NT2/D1 (cell line): ENCODE results near the gene CSRP1.

Experiments
- DNase-seq: peaks from one replicate; pipeline ENCODE4 v3.0.0-alpha.2; 2011; ENCODE audit warnings: low read depth, low spot score
- H3K27me3 ChIP-seq: 2 replicates; pipeline ENCODE4 v1.6.0; 2011; ENCODE audit warnings: mild to moderate bottlenecking; ENCODE audit not compliant: insufficient read length, insufficient read depth
- H3K36me3 ChIP-seq: 2 replicates; pipeline ENCODE4 v1.6.1; 2011; ENCODE audit warnings: mild to moderate bottlenecking, low read length, mixed read lengths; ENCODE audit not compliant: insufficient read depth, insufficient read length
- H3K4me1 ChIP-seq: 2 replicates; pipeline ENCODE4 v1.5.1; 2011; ENCODE audit not compliant: insufficient read depth, insufficient read length
- H3K4me3 ChIP-seq: 2 replicates; pipeline ENCODE4 v1.5.1; 2011; ENCODE audit warnings: low read depth; ENCODE audit not compliant: insufficient read length
- H3K9ac ChIP-seq: 2 replicates; pipeline ENCODE4 v1.6.0; 2011; ENCODE audit warnings: low read depth; ENCODE audit not compliant: insufficient read length
- H3K9me3 ChIP-seq: 2 replicates; pipeline ENCODE4 v1.5.1; 2011; ENCODE audit warnings: mild to moderate bottlenecking, low read length; ENCODE audit not compliant: insufficient read depth
- SUZ12 ChIP-seq: IDR thresholded peaks from 2 replicates; pipeline ENCODE4 v1.6.1; 2011; ENCODE audit not compliant: insufficient read length, insufficient read depth; ENCODE audit errors: extremely low read depth
- YY1 ChIP-seq: IDR thresholded peaks from 2 replicates; pipeline ENCODE4 v1.6.1; 2011; ENCODE audit not compliant: insufficient read length, insufficient read depth
- ZNF274 ChIP-seq: IDR thresholded peaks from 2 replicates; pipeline ENCODE4 v1.6.1; 2011; ENCODE audit warnings: mild to moderate bottlenecking, low read depth, low read length

The CSRP1 gene

DNA sequence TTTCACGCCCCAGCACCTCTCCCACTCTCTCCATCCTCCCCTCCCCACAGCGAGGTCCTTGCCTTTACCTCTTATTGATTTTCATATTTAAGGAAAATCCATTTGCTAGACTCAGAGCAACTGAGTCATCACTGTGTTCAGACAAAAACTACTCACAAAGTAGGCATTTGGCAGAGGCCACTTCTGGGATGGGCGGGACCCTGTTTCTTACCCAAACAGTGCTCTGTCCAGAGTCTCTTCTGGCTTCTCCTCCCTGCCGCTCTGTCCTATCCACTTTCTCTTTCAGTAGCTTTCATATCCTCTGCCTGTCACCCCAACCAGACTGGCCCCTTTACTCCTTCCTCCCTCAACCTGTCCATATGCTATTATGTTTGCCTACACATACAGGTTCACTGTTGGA, 29.6 kb upstream of the CSRP1 start:
- H3K27me3 ChIP-seq = peaks cover 60% of the 10 kb centered on the region
- no peak overlapping the region for H3K9ac ChIP-seq
- no peak for TF ChIP-seq YY1
- peaks cover 13% of the 10 kb centered on the region for H3K4me1 ChIP-seq
- no peak overlapping the region for H3K4me3 ChIP-seq
- no peaks in the 10 kb centered on the region for H3K36me3 ChIP-seq
- no peaks in the 10 kb centered on the region for H3K9me3 ChIP-seq
- no peak for DNase-seq

DNA sequence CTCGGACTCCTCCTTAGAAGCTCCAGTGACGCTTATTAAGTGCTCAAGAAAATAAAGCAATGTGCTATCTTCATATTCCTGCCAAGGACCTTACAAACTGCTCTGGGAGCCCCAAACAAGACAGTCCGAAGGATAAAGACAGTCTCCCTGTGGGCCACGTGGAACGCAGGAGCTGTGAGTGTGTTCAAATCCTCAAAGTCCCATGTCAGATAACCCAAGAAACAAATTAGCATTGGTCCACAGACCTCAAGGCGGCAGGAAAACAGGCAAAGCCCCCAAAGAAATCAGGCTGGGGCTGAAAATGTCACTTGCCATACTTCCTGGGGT, 29.0 kb upstream of the CSRP1 start:
- H3K27me3 ChIP-seq = peaks cover 53% of the 10 kb centered on the region
- TF ChIP-seq SUZ12 (no peak), ZNF274 (no peak), YY1 (no peak)
- DNase-seq = no peak
- no peaks in the 10 kb centered on the region for H3K36me3 ChIP-seq
- no peak overlapping the region for H3K9ac ChIP-seq
- H3K4me3 ChIP-seq = no peak overlapping the region
- no peaks in the 10 kb centered on the region for H3K9me3 ChIP-seq
- peaks cover 20% of the 10 kb centered on the region for H3K4me1 ChIP-seq

DNA sequence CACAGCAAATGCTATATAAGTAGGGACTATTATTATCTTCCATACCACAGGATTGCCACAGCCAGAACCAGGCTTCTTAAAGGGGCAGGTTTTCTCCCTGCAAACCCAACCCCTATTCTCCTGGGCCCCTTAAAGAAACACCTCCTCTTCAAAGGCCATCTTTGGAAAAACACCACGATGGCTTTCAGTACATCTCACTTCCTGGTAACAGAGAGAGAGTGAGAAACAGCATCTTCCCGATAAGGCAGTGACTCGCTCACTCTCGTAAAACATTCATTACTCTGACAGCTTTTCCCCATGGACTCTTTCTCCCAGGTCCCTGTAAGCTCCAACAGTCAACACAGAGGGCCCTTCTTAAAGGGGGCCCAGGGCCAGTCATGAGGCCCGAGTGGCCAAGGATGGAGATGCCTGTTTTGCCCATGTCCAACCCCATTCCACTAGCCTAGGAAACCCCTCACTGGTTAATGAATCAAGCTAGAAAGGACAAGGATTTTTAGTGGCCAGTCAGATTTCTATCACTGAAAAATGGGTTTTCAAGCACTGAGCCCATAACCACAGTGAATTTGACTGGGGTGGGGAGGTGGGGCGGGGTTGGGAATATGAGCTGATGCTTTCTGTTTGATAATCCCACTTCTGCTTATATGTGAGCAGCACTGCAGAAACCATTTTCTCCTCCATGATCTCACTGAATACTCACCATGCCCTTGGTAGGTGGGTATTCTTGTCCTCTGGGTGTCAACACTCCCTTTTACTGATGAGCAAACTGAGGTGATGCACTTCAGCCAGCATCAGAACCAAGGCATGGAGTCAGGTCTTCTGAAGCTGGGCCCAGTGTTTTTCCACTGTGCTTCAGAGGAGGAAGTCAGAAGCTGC, 28.4 kb upstream of the CSRP1 start:
- Histone ChIP-seq H3K4me1 (peaks cover 21% of the 10 kb centered on the region), H3K27me3 (peaks cover 47% of the 10 kb centered on the region), H3K9me3 (no peaks in the 10 kb centered on the region), H3K4me3 (no peak overlapping the region), H3K36me3 (no peaks in the 10 kb centered on the region), H3K9ac (no peak overlapping the region)
- DNase-seq = no peak
- TF ChIP-seq SUZ12 = no peak
- no peak for TF ChIP-seq ZNF274
- no peak for TF ChIP-seq YY1

DNA sequence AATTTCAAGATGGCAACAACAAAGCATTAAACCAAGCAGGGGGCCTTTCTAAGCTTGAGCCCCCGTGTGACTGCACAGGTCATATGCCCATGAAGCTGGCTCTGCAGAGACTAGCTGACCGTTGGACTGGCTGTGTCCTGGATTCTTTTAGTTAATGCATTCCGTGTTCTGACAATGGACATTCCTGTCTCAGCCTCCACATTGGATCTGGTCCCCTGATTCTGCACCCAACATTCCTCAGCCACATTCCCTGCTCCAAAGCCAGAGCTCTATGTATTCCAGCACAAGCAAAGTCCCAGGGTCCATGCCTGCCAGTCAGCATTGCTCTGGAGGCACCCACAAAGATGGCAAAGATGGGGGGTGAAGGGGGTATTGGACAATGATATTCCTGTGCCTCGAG, 26.9 kb upstream of the CSRP1 start:
- Histone ChIP-seq H3K9me3 (no peaks in the 10 kb centered on the region), H3K36me3 (no peaks in the 10 kb centered on the region), H3K4me3 (no peak overlapping the region), H3K9ac (no peak overlapping the region), H3K27me3 (peaks cover 32% of the 10 kb centered on the region), H3K4me1 (peaks cover 21% of the 10 kb centered on the region)
- no peak for TF ChIP-seq YY1
- no peak for TF ChIP-seq SUZ12
- TF ChIP-seq ZNF274 = no peak
- DNase-seq = no peak

DNA sequence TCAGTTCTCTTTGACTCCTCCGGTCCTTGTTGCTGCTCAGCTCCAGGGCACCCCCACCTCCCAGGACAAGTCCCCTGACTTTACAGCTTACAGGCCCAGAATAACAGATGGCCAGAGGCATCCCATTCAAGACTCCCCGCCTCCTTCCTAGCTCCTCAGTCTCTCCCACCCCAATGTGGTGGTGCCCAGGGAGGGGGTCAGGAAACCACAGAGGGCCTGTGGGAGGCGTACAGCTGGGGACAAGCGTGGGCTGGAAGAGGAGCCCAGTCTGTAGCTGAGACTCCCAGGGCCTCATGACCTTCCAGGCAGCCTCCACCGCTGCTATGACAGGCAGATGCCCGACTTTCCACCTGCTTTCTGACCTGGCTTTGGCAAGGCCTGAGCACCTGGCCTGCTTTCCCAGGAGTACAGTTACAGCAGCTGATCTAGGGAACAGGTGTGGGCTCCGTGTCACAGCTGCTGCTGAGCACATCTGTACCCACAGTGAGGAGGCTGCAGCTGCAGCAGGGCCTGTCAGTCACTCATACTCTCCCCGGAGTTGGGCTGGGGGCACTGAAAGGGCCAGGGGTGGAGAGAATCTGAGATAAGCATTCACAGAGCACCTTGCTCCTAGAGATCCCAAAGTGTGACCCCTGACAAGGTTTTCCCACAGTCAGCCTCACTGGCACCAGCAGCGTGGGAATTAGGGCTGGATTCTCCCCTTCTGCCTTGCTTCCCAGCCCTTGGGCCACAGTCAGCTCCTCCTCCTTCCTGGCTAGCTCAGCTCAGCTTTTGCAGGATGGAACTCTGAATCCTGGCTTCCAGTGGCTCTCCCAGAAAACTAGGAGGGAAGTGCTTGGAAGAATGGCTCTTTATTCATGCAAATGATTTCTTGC, 24.9 kb upstream of the CSRP1 start:
- TF ChIP-seq ZNF274 (no peak), YY1 (no peak)
- Histone ChIP-seq H3K9me3 (no peaks in the 10 kb centered on the region), H3K4me1 (peaks cover 16% of the 10 kb centered on the region), H3K27me3 (peaks cover 12% of the 10 kb centered on the region), H3K9ac (peak overlapping the region; percentile 51), H3K4me3 (no peak overlapping the region), H3K36me3 (no peaks in the 10 kb centered on the region)
- no peak for DNase-seq

DNA sequence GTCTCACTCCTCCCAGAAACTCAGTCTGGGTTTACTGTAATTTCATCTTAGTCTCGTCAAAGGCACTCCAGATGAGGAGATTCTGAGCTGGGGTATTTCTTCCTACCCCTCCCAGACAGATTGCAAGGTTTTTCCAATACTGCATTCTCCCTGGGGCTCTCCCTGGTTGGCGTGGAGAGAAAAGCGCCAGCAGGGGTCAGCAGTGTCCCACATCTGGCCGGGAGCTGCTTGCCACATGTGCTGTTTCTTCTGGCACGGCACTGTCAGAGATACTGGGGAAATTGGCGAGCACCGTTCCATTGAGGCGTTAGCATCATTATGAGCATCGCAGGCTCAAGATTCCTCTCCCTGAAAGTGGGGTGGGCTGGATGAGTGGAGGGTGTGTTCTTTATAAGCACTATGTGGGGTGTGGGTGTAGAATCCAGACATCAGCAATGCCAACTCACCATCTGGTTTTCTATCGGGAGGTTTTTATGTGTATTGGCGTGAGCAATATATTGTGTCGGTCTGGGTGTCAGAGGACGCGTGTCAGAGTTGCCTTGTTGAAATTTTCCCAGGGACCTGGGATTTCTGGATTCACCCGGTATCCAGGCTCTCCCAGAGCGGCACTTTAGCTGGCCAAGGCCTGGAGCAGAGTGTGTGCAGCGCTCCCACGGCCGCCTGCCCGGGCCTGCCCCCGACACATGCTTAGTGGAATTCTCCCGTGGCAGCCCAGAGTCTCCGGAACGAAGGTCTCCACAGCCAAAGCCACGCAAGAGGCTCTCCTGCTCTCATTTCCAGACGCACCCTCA, 24.0 kb upstream of the CSRP1 start:
- H3K9ac ChIP-seq = no peak overlapping the region
- H3K4me3 ChIP-seq = no peak overlapping the region
- DNase-seq = peak; percentile 84
- no peaks in the 10 kb centered on the region for H3K9me3 ChIP-seq
- H3K36me3 ChIP-seq = no peaks in the 10 kb centered on the region
- H3K4me1 ChIP-seq = peaks cover 16% of the 10 kb centered on the region
- TF ChIP-seq SUZ12 (no peak), YY1 (no peak), ZNF274 (no peak)
- peaks cover 3% of the 10 kb centered on the region for H3K27me3 ChIP-seq
